OCI-LY7 (cell line): Measurements from ENCODE around the gene FHDC1. TPM values are rescaled to one million over a fixed set of nuclear protein-coding genes. Genes with fewer than 3 reads are reported as not detected.

Source experiments
- BruUV-seq: library from RNA; stranded (reverse); fragments of 400-500 nt; replicated peaks from 2 replicates; lab custom pipeline; 2021; lab: Mats Ljungman, UMichigan
- CTCF ChIA-PET: fragments of 300-600 bp; sonication (Branson Sonifier 250); formaldehyde crosslinking; loops from one replicate; lab custom pipeline; 2022; ENCODE audit warnings: antibody characterized with exemption; ENCODE audit not compliant: unreplicated experiment; lab: Charles Lee
- POLR2A ChIA-PET: fragments of 300-600 bp; sonication (Branson Sonifier 250); formaldehyde crosslinking; loops from one replicate; lab custom pipeline; 2022; ENCODE audit warnings: antibody characterized with exemption; lab: Charles Lee
- DNase-seq: peaks from one replicate; pipeline ENCODE4 v3.0.0-alpha.2; 2015; ENCODE audit warnings: low spot score
- H2AFZ ChIP-seq: fragments of 200-600 bp; sonication (generic), shearing (Covaris generic); 2 replicates; pipeline ENCODE4 v1.6.1; 2014; ENCODE audit warnings: mild to moderate bottlenecking, antibody characterized with exemption, low read length, moderate library complexity
- H3K27ac ChIP-seq: fragments of 200-600 bp; sonication (generic); 2 replicates; pipeline ENCODE4 v1.5.1; 2014; ENCODE audit warnings: mixed run types, low read depth, mild to moderate bottlenecking, moderate library complexity, low read length, inconsistent platforms; ENCODE audit not compliant: poor library complexity, severe bottlenecking
- H3K36me3 ChIP-seq: fragments of 200-600 bp; sonication (generic); 2 replicates; pipeline ENCODE4 v1.6.1; 2014; ENCODE audit warnings: mild to moderate bottlenecking, antibody characterized with exemption, low read length, moderate library complexity, mixed read lengths; ENCODE audit not compliant: insufficient read depth
- H3K4me1 ChIP-seq: fragments of 200-600 bp; sonication (generic); 2 replicates; pipeline ENCODE4 v1.5.1; 2014; ENCODE audit warnings: mild to moderate bottlenecking, low read length; ENCODE audit not compliant: insufficient read depth, poor library complexity, severe bottlenecking
- H3K4me2 ChIP-seq: fragments of 200-600 bp; sonication (generic); 2 replicates; pipeline ENCODE4 v1.6.1; 2014; ENCODE audit warnings: mild to moderate bottlenecking, low read length
- H3K4me3 ChIP-seq: fragments of 200-600 bp; sonication (generic); 2 replicates; pipeline ENCODE4 v1.5.1; 2014; ENCODE audit warnings: mild to moderate bottlenecking, low read depth, low read length; ENCODE audit not compliant: poor library complexity, severe bottlenecking
- H3K79me2 ChIP-seq: fragments of 200-600 bp; sonication (generic); 2 replicates; pipeline ENCODE4 v1.6.1; 2016; ENCODE audit warnings: low read depth, mild to moderate bottlenecking, low read length, moderate library complexity, mixed read lengths; ENCODE audit not compliant: insufficient read depth
- H3K9me2 ChIP-seq: fragments of 200-600 bp; sonication (generic); 2 replicates; pipeline ENCODE4 v1.6.1; 2016; ENCODE audit warnings: mild to moderate bottlenecking, low read length, mixed read lengths; ENCODE audit not compliant: insufficient read depth
- H3K9me3 ChIP-seq: fragments of 200-600 bp; sonication (generic); 2 replicates; pipeline ENCODE4 v1.6.1; 2014; ENCODE audit warnings: mild to moderate bottlenecking, mixed run types, low read length, mixed read lengths
- H4K20me1 ChIP-seq: fragments of 200-600 bp; sonication (generic); 2 replicates; pipeline ENCODE4 v1.6.1; 2014; ENCODE audit warnings: mild to moderate bottlenecking, antibody characterized with exemption, low read length, moderate library complexity, mixed read lengths; ENCODE audit not compliant: insufficient read depth
- EZH2phosphoT487 ChIP-seq: fragments of 200-600 bp; sonication (generic); IDR thresholded peaks from 2 replicates; pipeline ENCODE4 v1.6.1; 2018; ENCODE audit warnings: low read depth, borderline replicate concordance, mild to moderate bottlenecking, mixed run types, antibody characterized with exemption, low read length, moderate library complexity, mixed read lengths
- intact Hi-C: fragments of 100-400 bp; cut with micrococcal nuclease; formaldehyde crosslinking; loops from one replicate; pipeline ENCODE4 v1.10.0; 2022; ENCODE audit not compliant: unreplicated experiment
- total RNA-seq, 2 experiments: library from RNA; depleted of rRNA in 1 of 2; stranded (reverse); fragments of >200 nt in 1 of 2; shearing (Covaris generic) in 1 of 2; gene quantifications; 2 replicates each; pipeline ENCODE4 v1.2.3, GENCODE V29; 2014 to 2022
- TF ChIP-seq, protein P1 (sequence below): fragments of 200-600 bp; sonication (generic); conservative IDR thresholded peaks from 2 replicates; pipeline ENCODE4 v1.5.1; 2014; ENCODE audit warnings: mild to moderate bottlenecking, antibody characterized with exemption, low read length, moderate library complexity, mixed read lengths

FHDC1 gene
- total RNA-seq, 2 experiments from 2014 or later = 0.04 to 0.13 TPM

- no TSS peak for BruUV-seq
- no peak overlapping the region for H2AFZ ChIP-seq
- no peaks in the 10 kb centered on the region for H3K36me3 ChIP-seq
- H3K79me2 ChIP-seq = no peaks in the 10 kb centered on the region
- intact Hi-C loops = no loop called here
- no peak overlapping the region for H3K27ac ChIP-seq
- TF ChIP-seq, protein P1, sequence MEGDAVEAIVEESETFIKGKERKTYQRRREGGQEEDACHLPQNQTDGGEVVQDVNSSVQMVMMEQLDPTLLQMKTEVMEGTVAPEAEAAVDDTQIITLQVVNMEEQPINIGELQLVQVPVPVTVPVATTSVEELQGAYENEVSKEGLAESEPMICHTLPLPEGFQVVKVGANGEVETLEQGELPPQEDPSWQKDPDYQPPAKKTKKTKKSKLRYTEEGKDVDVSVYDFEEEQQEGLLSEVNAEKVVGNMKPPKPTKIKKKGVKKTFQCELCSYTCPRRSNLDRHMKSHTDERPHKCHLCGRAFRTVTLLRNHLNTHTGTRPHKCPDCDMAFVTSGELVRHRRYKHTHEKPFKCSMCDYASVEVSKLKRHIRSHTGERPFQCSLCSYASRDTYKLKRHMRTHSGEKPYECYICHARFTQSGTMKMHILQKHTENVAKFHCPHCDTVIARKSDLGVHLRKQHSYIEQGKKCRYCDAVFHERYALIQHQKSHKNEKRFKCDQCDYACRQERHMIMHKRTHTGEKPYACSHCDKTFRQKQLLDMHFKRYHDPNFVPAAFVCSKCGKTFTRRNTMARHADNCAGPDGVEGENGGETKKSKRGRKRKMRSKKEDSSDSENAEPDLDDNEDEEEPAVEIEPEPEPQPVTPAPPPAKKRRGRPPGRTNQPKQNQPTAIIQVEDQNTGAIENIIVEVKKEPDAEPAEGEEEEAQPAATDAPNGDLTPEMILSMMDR = no peak
- no peak for TF ChIP-seq EZH2phosphoT487
- H3K9me2 ChIP-seq = no peaks in the 10 kb centered on the region
- no peaks in the 10 kb centered on the region for H4K20me1 ChIP-seq
- CTCF ChIA-PET = no interaction called here
- no peak overlapping the region for H3K4me3 ChIP-seq
- H3K4me1 ChIP-seq = no peaks in the 10 kb centered on the region
- H3K4me2 ChIP-seq = no peak overlapping the region
- POLR2A ChIA-PET = no interaction called here
- H3K9me3 ChIP-seq = no peaks in the 10 kb centered on the region
- no peak for DNase-seq
Observed at GRCh38 chr4:152957437-152958171, 21.5 kb downstream of the FHDC1 start.

DNA sequence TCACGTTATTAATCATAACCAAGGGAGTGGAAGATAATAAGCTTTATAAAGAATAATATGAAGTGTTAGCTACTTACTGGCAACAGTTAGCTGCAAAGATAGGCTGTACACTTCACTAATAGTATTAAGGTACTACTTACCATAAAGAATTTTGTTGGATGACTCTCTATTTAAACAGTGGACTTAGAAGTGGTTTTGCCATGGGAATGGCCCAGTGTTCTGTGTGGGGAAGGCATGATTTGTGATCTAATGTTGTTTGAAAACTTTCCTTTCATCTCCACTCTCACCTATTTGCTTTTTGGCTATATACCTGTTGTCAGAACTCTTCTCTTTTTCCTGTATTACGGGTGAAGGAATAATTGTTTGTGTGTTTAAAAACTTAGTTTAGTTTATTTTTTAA is 23.0 kb downstream of the FHDC1 start:
- H3K4me3 ChIP-seq = no peak overlapping the region
- ChIA-PET CTCF (no interaction called here), POLR2A (interaction anchor here (0.5 to 0.6 kb wide), 2 partner anchors 11 to 38 kb away, joined by 3 to 4 read pairs; no protein-coding TSS in a partner anchor)
- no peak overlapping the region for H3K27ac ChIP-seq
- no peaks in the 10 kb centered on the region for H3K79me2 ChIP-seq
- intact Hi-C loops = no loop called here
- no peaks in the 10 kb centered on the region for H3K9me2 ChIP-seq
- no peak for DNase-seq
- H2AFZ ChIP-seq = no peak overlapping the region
- no peaks in the 10 kb centered on the region for H3K36me3 ChIP-seq
- no peaks in the 10 kb centered on the region for H3K4me1 ChIP-seq
- no TSS peak for BruUV-seq
- H3K9me3 ChIP-seq = no peaks in the 10 kb centered on the region
- TF ChIP-seq, protein P1 = no peak
- TF ChIP-seq EZH2phosphoT487 = no peak
- no peak overlapping the region for H3K4me2 ChIP-seq
- H4K20me1 ChIP-seq = no peaks in the 10 kb centered on the region

GRCh38 chr4:152960082-152960481 is 24.0 kb downstream of the FHDC1 start:
- Histone ChIP-seq H3K9me2 (no peaks in the 10 kb centered on the region), H3K27ac (no peak overlapping the region), H3K9me3 (no peaks in the 10 kb centered on the region), H3K79me2 (no peaks in the 10 kb centered on the region), H3K4me3 (no peak overlapping the region), H3K4me1 (no peaks in the 10 kb centered on the region), H3K36me3 (no peaks in the 10 kb centered on the region), H3K4me2 (no peak overlapping the region), H4K20me1 (no peaks in the 10 kb centered on the region), H2AFZ (no peak overlapping the region)
- ChIA-PET POLR2A (interaction anchor here (1.0 kb wide), 1 partner anchor 10 kb away, joined by 3 read pairs; no protein-coding TSS in a partner anchor), CTCF (no interaction called here)
- intact Hi-C loops = no loop called here
- no peak for DNase-seq
- BruUV-seq = no TSS peak
- TF ChIP-seq, protein P1 = no peak
- TF ChIP-seq EZH2phosphoT487 = no peak
